HG03064 (cell line): ENCODE results near the gene CAMK1D.

Experiments used
- ATAC-seq: cut with Tn5 transposase; IDR thresholded peaks from one replicate; pipeline ENCODE4 v1.9.1; 2021; ENCODE audit warnings: low read depth; ENCODE audit not compliant: unreplicated experiment

CAMK1D gene

GRCh38 chr10:12397941-12398340 lies 48.6 kb downstream of the CAMK1D start:
- no peak for ATAC-seq

GRCh38 chr10:12400266-12400931 lies 51.1 kb downstream of the CAMK1D start:
- no peak for ATAC-seq

GRCh38 chr10:12401466-12401865 lies 52.1 kb downstream of the CAMK1D start:
- ATAC-seq = no peak

- no peak for ATAC-seq
These were observed 53.8 kb downstream of the CAMK1D start for GRCh38 chr10:12403119-12403518.

- ATAC-seq = no peak
These were observed 56.3 kb downstream of the CAMK1D start for GRCh38 chr10:12405342-12406320.

- ATAC-seq = no peak
These were observed 57.5 kb downstream of the CAMK1D start for GRCh38 chr10:12406764-12407400.

- ATAC-seq = no peak
These were observed 59.1 kb downstream of the CAMK1D start for GRCh38 chr10:12408472-12408871.

- ATAC-seq = no peak
These were observed 59.8 kb downstream of the CAMK1D start for GRCh38 chr10:12409161-12409560.

GRCh38 chr10:12409613-12410012 lies 60.3 kb downstream of the CAMK1D start:
- no peak for ATAC-seq

GRCh38 chr10:12412666-12413368 lies 63.5 kb downstream of the CAMK1D start:
- ATAC-seq = no peak

GRCh38 chr10:12413369-12413711 lies 64.0 kb downstream of the CAMK1D start:
- ATAC-seq = no peak

GRCh38 chr10:12414278-12414989 lies 65.1 kb downstream of the CAMK1D start:
- ATAC-seq = no peak

GRCh38 chr10:12416344-12417050 lies 67.2 kb downstream of the CAMK1D start:
- ATAC-seq = no peak

- ATAC-seq = no peak
These were observed 68.0 kb downstream of the CAMK1D start for GRCh38 chr10:12417331-12417730.

GRCh38 chr10:12418000-12418399 lies 68.7 kb downstream of the CAMK1D start:
- ATAC-seq = no peak

- ATAC-seq = no peak
These were observed 69.4 kb downstream of the CAMK1D start for GRCh38 chr10:12418725-12419261.

GRCh38 chr10:12419262-12419847 lies 70.0 kb downstream of the CAMK1D start:
- no peak for ATAC-seq

GRCh38 chr10:12420530-12421120 lies 71.3 kb downstream of the CAMK1D start:
- no peak for ATAC-seq
